RCC 7860 (cell line): Measurements from ENCODE around the gene LURAP1L.
A peak's percentile ranks its signal among the peaks of the same experiment; 100 is the strongest.

Experiments
- DNase-seq: peaks from one replicate; pipeline ENCODE4 v3.0.0-alpha.2; 2015; ENCODE audit warnings: low spot score
- FAIRE-seq: peaks from 2 replicates; lab custom pipeline; 2012; peaks lifted over from hg19 to GRCh38; lab: Jason Lieb, UNC

LURAP1L gene

DNA sequence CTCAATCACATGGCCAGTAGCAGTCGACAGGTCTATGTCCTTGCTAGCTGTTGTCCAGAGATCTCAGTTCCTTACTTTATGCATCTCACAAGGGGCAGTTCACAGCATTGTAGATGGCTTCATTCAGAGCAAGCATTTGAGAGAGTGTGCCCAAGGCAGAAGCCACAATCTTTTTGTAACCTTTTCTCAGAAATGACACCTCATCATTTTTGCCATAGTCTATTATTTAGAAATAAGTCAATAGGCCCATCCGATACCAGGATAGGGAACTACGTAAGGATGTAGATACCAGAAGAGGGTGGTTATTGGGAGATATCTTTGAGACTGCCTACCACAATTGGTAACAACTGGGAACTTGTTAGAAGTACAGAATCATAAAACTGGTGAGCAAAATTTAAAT is 37.1 kb downstream of the LURAP1L start:
- DNase-seq = no peak
- no peak for FAIRE-seq

DNA sequence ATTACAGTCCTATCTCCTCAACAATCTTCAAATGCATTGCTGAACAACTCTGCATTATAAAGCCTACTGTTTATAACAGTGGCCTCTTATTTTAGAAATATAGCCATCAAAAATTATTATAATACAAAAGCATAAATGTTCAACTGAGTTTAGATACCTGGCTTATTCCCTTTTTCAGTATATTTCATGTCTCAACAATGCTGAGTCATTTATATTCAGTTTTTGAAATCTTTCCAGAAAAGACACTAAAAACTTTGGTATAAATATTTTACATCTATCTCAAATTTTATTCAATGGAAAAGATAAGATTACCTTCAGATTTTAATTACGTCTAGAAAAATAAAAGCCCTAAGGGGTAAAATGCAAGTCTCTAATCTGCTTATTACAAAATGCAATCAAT is 37.9 kb downstream of the LURAP1L start:
- DNase-seq (no peak), FAIRE-seq (no peak)

DNA sequence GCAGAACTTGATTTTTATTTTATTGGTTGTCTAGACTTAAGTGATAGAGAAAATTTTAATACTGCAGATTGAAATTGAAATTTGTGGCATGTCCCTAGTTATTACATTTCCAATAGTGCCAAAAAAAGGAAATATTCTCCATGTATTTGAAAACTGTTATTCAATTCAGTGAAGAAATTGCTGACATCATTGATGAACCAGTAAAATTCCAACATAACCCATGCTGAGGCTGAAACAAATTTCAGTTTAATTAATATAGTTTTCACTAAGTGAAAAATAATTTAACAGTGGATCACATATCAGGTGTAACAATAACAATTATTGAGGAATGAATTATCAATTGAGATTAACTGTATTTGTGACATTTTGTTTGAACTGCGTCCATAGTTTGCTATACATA is 38.7 kb downstream of the LURAP1L start:
- DNase-seq (no peak), FAIRE-seq (no peak)

DNA sequence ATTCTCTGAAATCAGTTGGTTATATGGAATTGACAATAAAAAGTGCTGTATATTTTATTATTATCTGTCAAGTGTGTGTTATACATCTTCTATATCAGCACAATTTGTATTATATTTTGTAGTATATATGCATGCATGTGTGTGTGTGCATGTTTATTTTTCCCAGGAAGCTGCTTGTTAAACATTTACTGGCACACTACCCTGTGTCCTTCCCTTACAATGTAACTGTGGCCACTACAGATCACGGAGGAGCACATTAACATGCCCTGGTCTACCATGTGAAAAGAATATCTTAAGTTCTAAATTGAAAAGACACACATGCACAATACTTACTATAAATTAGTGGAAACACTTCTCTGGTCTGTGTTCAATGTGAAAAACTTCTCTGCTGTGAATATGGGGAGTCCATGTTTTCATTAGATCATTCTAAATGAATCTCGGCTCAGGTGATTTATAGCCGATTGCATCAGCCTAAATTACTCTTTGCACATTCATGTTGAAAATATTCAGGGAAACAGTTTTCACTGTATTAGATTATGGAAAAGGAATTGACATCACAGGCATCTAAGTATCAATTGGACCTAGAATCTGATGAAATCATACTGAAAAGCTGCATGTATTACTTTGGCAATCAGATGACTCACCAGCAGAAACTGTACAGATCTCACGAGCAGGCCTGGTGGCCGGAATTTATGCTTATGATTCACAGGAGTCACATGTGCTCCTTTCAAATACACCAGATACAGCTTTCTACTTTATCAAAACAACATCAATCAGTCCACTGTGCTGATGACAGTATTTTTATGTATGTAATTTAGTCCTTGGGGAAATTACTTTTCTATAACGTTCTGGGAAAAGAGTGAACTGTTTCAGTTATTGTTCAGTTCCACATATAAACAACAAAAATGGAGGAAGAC is 39.4 kb downstream of the LURAP1L start:
- DNase-seq (peak; percentile 95), FAIRE-seq (peak; percentile 91)

DNA sequence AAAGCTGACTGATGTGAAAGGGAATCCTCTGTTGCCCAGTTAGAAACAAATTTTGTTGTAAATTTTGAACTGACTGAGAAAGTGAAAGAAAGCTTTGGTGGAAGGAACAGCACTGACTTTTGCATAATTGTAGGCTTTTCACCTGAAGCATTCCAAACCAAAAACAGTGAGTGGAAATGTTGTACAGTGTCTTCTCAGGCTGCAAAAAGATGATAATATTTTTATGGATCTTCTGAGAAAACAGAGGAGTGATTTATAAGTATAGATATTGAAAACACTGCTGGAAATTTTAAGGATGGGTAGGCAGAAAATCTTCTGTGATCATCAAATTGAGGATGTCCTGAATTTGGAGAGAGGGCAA is 40.0 kb downstream of the LURAP1L start:
- DNase-seq (no peak), FAIRE-seq (no peak)

DNA sequence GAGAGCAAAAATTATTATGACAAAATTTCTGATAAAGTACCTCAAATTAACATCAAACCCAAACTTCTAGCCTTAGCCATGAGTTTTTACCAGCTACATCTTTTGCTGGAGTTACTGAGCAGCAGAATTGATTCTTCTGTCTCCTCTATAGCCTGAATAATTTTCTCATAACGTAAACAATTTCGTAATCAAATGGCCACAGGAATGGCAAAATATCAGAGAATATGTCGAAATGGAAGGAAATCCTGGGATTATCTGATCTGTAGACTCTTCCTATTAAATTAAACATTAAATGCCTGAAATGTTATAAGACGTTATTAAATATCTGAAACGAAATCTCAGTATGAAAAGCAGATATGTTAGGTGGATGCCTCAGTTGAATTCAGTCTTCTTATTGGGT is 41.1 kb downstream of the LURAP1L start:
- DNase-seq (no peak), FAIRE-seq (no peak)

DNA sequence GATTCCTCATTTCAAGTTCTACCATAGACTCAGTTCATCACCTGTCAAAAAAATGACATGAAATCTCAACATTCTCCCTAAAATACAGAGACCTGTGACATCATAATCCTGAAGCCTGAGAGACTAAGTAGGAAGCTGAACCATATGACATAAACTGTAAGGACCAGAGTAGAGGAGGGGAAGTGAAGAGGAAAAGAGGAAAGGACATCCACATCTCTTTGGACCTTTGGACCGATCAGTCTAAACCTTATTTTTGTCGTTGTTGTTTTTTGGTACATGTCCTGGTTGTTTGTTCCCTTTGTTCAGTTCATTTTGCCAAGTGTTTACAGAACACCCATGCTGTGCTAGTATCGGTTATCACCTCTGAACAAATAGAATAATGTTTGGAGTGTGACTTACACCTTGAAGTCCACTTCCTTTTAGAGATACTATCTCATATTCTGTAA is 41.9 kb downstream of the LURAP1L start:
- FAIRE-seq (no peak), DNase-seq (no peak)

DNA sequence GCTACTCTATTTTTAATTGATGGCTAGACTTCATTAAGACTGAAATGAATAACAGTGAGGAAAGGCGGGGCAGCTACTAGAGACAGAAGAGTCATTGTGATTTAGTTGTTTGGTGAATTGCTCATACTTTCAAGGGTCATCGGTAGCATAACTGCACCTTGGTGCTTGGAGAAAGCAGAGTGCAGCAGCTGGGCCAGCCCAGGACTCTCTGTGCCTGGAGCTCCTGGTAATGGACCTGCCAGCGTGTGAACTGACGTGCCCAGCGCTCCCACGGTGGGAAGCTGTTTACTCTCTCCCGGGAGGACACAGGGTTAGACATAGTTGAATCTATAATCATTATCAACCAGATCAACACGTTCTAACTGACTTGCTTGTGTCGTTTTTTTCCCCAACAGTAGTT is 42.9 kb downstream of the LURAP1L start:
- no peak for FAIRE-seq
- DNase-seq = peak; percentile 26

DNA sequence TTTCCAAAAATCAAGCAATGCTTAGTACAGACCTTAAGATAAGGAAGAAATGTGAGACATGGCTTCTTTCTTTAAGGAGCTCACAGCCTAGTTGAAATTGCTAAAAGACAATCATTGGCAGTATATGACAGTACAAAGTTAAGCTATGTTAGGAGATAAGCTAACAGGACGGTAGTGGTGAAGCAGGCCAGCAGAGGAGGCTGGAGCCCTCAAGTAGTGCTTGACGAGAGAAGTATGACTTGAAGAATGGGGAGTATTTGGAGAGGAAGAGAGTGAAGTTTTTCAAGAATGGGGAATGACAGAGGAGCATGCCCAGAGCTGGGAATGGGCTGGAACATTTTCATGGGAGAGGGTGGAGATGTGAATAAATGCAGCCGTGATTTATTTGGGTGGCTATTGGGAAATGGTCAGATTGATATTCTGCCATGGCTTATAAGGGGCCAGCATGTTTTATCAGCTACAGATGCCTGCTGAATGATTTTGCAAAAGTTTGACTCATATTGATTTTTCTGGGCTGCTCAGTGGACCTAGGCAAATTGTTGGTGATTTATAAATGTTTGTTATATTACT is 43.7 kb downstream of the LURAP1L start:
- FAIRE-seq (no peak), DNase-seq (no peak)

DNA sequence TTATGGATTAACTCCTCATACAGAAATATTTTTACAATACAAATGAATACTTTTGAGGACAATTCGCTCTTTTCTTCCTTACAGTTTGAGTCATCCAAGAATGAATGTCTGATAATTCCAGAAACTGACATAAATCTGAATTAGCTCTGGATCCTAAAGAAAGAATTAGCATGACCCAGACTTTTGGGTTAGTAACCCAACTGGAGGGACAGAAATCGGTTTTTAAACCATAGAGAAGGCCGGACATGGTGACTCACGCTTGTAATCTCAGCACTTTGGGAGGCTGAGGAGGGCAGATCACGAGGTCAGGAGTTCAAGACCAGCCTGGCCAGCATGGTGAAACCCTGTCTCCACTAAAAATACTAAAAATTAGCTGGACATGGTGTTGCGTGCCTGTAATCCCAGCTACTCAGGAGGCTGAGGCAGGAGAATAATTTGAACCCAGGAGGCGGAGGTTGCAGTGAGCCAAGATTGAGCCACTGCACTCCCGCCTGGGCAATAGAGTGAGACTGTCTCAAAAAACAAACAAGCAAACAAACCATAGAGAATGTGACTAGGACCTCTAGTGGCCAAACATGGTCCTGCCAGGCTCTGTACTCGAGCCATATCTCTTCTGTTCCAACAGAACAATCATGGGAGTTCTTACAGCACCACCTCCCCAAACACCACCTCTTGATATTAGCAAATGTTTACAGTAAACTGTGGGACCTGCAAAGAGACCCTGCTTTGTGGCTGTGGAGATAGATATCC is 44.8 kb downstream of the LURAP1L start:
- no peak for FAIRE-seq
- DNase-seq = no peak

DNA sequence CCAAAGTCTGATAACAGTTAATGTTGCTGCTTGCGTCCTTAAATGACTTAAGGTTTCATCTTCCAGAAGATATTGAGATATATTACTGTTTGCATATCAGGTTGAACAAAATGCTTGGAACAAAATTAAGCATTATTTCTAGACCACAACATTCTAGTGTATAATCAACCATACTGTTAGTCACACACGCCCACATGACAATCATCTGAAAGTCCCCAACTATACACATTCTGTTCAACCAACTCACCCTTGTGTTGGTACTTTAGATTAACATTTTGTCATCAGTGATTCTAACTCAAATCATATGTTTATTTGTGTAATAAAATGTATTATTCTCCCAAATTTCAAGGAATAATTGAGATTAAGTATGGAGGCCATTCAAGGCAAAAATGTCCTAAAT is 47.3 kb downstream of the LURAP1L start:
- DNase-seq (no peak), FAIRE-seq (peak; percentile 35)

DNA sequence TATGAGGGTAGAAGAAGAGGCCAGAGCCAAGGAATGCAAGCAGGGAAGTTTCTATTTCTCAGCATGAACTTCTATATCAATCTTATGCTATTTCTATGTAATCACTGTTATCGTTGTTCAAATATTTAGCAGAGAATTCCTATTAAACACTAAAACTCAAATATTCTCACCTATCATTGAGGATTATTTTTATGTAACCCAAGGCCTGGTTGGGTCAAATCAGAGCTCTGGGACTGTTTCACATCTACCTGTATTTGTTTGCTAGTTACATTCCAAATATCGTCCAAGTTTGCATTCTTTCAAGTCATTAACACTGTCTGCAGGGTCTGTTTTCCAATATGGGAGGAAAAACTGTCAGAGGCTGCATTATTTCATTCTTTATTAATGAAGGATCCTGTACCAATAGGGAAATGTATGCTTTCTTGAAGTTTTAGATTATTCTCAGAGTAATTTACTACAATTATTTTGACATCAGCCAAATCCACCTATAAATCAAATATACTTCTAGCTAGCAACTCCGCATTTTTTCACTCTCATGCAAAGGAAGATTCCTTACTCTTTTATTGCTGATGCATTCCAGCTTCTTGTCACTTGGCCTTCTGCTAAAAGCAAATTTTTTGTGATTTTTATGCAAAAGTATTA is 52.2 kb downstream of the LURAP1L start:
- DNase-seq = no peak
- FAIRE-seq = no peak

DNA sequence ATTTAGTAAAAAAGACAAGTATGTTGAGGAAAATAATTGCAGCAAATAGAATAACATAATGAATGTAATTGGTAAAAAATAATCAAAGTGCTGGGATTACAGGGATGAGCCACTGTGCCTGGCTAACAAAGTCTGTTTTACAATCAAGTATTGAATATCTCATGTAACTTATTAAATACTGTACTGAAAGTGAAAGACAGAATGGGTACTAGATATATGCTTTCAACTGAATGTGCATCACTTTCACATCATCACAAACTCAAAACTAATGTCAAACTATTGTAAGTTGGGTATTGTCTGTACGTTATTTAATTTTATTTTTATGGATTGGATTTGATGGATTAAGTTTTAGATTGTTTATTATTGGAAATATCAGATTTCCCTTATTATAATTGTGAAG is 58.9 kb downstream of the LURAP1L start:
- DNase-seq (no peak), FAIRE-seq (no peak)

DNA sequence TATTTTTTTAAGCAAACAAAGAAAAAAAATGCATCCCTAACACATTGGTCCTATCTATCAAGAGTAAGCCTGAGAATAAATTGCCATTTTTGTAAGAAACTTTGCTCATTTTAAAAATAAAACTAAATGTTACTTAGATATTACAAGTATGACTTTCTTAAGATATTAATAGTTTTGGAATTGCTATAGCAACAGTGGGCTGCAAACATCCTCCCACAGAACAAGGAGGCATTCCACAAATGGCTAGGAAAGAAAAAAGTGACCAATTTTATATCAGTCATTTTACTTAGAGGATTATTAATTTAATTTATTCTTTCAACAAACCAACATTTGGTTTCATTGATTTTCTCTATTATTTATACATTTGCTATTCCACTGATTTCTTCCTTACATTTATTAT is 63.7 kb downstream of the LURAP1L start:
- DNase-seq = no peak
- FAIRE-seq = no peak

DNA sequence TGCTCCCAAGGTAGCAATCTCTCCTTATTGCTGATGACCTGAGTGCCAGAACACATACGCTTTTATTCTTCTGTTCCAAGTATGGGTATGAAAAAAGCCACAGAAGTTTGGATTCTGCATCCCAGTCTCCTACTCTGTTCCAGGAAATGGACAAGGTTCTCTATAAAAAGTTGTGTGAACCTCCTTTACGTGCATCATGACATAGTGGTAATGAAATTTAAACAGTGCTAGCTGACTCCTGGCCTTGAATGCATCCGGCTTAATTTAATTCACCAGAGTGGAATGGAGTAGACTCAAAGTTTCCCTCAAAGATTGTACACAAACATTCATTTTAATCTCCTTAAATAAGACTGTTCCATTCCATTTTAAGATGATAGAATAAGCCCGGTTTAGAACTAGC is 68.9 kb downstream of the LURAP1L start:
- DNase-seq = no peak
- no peak for FAIRE-seq

DNA sequence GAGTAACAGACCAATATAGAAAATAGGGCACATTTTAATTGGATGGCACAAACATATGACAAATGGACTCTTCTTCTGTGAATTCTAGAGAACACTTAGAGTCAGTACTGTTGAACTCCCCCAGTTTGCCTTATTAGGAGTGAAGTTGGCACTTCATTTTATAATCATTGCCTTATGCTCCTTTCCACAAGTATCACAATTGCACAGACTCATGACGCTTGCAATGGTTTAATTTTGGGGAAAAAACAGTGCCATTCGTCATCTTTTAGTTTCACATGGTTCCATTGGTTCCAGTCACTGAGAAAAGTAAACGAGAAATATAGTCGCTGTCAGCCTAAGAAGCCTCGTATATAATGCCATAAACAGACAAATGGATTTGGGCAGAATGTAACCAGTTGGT is 71.2 kb downstream of the LURAP1L start:
- no peak for DNase-seq
- FAIRE-seq = no peak

DNA sequence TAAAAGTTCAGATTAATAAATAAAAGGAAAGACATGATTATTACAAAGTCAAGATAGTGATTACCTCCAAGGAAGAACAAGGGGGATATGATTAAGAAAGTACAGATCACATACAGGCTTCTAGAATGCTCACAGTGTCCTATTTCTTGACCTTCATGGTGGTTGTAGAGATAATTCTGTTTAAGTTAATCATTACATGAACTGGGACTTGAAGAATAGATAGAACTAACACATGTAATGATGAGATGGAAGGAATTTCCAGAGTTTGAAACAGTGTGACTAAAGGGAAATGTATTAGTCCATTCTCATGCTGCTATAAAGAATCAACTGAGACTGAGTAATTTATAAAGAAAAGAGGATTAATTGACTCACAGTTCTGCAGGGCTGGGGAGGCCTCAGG is 72.7 kb downstream of the LURAP1L start:
- peak; percentile 75 for DNase-seq
- FAIRE-seq = peak; percentile 76

DNA sequence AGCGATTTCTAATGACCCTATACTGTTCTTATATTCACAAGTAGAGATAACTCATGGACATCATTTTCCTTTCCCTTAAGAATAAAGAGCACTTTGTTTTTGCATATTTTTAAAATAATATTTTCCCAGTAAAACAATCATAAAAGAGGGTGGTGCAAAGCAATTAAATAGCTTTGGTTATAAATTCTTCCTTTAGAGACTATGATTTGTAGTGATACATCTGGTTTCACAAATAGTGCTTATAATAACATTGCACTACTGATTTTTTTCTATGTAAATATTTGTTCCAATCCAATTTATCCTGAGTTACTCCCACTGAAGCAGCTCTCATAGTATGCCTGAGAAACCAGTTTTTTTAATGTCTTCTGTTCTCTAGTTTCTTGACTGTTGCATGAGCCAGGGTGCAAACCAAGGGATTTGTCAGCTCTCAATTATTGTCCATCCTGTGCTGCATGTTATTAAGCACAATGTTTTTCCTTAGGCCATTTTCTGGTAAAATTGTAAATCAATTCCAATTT is 74.7 kb downstream of the LURAP1L start:
- no peak for DNase-seq
- FAIRE-seq = no peak

DNA sequence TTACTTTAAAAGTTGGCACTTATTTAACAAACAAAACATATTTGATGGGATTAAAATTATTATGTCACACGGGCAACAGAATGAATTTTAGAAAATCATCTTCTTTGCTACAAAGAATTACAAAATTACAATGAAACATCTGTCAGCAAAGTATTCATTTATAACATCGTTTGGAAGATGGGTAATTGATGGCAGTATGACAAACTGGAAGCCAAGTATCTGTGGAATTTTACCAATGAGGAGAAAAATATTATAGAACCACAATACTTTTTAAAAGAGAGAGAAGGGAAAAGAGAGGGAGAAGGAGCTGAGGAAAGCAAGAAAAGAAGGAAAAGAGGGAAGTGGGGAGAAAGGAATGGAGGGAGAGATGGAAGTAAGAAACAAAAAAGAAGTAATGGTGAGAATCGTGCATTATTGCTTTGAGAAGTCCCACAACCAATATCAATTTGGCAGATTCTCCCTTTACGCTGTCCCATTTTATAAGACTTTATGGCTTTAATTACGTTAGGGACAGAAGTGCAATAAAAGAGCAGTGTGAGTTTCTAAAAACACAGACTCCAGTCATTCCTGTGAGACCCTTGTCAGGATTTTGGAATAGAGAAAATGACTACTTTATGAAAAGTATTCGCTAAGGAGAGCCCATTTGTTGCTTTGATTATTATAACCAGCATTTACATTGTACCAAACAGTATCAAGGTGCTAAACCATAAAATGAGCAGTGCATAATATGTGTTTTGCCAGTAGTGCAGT is 76.7 kb downstream of the LURAP1L start:
- no peak for DNase-seq
- FAIRE-seq = no peak

DNA sequence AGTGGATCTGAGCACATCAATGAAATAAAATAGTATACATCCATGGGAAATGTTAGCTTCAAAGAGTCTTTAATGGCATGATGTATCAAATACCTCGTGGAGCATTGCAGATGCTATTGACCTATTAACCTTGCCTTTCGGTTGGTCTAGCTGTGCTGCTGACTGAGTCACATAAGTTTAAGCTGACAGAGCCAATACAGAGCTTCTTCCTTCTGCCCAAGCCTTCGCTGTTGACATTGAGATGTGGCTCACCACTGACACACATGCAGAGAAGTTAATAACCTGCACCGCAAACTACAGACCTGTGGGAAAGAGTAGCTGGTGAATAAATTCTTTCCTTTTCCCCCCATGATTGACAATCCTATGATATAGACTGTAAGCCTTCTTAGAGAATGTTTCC is 78.2 kb downstream of the LURAP1L start:
- peak; percentile 92 for FAIRE-seq

More for the DNA sequence above, 78.2 kb downstream of the LURAP1L start:
- DNase-seq = peak; percentile 93
